ENCODE measurements around the gene ACP6.

DNA sequence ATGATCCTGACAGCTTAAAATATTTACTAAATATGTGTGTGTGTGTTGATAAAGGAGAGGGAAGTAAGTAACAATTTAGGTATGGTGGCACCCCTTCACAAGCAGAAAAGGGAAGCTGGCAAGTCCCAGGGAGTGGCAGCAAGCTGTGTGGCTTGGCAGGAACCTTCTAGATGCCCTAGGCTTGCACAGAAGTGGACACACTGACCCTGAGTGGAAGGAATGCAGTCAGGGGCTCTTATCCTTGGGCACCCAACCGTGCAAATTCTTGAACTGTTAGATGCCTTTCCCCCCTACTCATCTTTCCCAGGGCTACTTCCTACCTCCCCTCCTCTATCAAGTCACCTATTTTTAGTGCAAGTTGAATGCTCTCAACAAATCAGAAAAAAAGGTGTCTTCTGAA, 18.9 kb downstream of the ACP6 start:
- TF ChIP-seq EZH2 (IDR thresholded peaks at IDR 0.05) (no peak), POLR2AphosphoS5 (IDR thresholded peaks at IDR 0.05; ENCODE audit: borderline replicate concordance, low read depth, low read length) (no peak), FOXP2 (optimal IDR thresholded peaks at IDR 0.05; ENCODE audit: control extremely low read depth, extremely low read length, insufficient read depth) (no peak)
